DND-41 (cell line): ENCODE measurements around the gene DDX27.

Experiments used
- ATAC-seq: fragments of 200-7000 bp; cut with Tn5 transposase; 3 replicates; pipeline ENCODE4 v1.9.1; 2021; ENCODE audit warnings: low read depth; ENCODE audit not compliant: insufficient read depth
- DNase-seq: peaks from one replicate; pipeline ENCODE4 v3.0.0-alpha.2; 2020
- H2AFZ ChIP-seq: 2 replicates; pipeline ENCODE4 v1.6.0; 2012; ENCODE audit warnings: low read depth, low read length
- H3K27ac ChIP-seq: 2 replicates; pipeline ENCODE4 v1.5.1; 2012; ENCODE audit warnings: low read length, inconsistent platforms
- H3K27me3 ChIP-seq: fragments of 200-600 bp; sonication (generic); 2 replicates; pipeline ENCODE4 v1.6.0; 2012; ENCODE audit warnings: low read length, mild to moderate bottlenecking, inconsistent platforms; ENCODE audit not compliant: insufficient read depth, poor library complexity
- H3K36me3 ChIP-seq: 2 replicates; pipeline ENCODE4 v1.5.1; 2012; ENCODE audit warnings: low read length, inconsistent platforms; ENCODE audit not compliant: insufficient read depth
- H3K4me1 ChIP-seq: 2 replicates; pipeline ENCODE4 v1.5.1; 2012; ENCODE audit warnings: mild to moderate bottlenecking, low read length; ENCODE audit not compliant: insufficient read depth
- H3K4me2 ChIP-seq: 2 replicates; pipeline ENCODE4 v1.6.0; 2012; ENCODE audit warnings: mild to moderate bottlenecking, moderate library complexity, low read length, inconsistent platforms; ENCODE audit not compliant: insufficient read depth
- H3K4me3 ChIP-seq, 2 experiments: fragments of 200-600 bp in 1 of 2; shearing (Covaris generic) in 1 of 2; 2 replicates each; pipeline ENCODE4 v1.5.1; 2012 to 2016; ENCODE audit warnings: inconsistent platforms in 2 of 2, low read length in 2 of 2, mild to moderate bottlenecking in 2 of 2, low read depth in 1 of 2, moderate library complexity in 1 of 2
- H3K79me2 ChIP-seq: 2 replicates; pipeline ENCODE4 v1.6.0; 2012; ENCODE audit warnings: low read length, inconsistent platforms; ENCODE audit not compliant: insufficient read depth
- H3K9ac ChIP-seq: 2 replicates; pipeline ENCODE4 v1.6.0; 2012; ENCODE audit warnings: low read depth, mild to moderate bottlenecking, inconsistent platforms, low read length, moderate library complexity
- H3K9me3 ChIP-seq: 2 replicates; pipeline ENCODE4 v1.5.1; 2012; ENCODE audit warnings: low read length, moderate library complexity, mild to moderate bottlenecking, inconsistent platforms; ENCODE audit not compliant: insufficient read depth, severe bottlenecking
- H4K20me1 ChIP-seq: 2 replicates; pipeline ENCODE4 v1.6.0; 2012; ENCODE audit warnings: low read length; ENCODE audit not compliant: insufficient read depth
- EZH2 ChIP-seq: IDR thresholded peaks from 3 replicates; pipeline ENCODE4 v1.6.1; 2012; ENCODE audit warnings: borderline replicate concordance, low read depth, mild to moderate bottlenecking, moderate library complexity, low read length, inconsistent platforms; ENCODE audit not compliant: severe bottlenecking
- TF ChIP-seq, protein P1 (sequence below): IDR thresholded peaks from 2 replicates; pipeline ENCODE4 v1.5.1; 2012; ENCODE audit warnings: borderline replicate concordance, low read length, moderate library complexity, mild to moderate bottlenecking; ENCODE audit not compliant: poor library complexity, severe bottlenecking; ENCODE audit errors: extremely low read depth

Gene DDX27

GRCh38 chr20:49291200-49291599 is 72.0 kb downstream of the DDX27 start:
- H3K79me2 ChIP-seq, result peaks cover 23% of the 10 kb centered on the region
- H3K9ac ChIP-seq, result no peak overlapping the region
- no peak overlapping the region for H3K4me2 ChIP-seq
- H3K36me3 ChIP-seq, result peaks cover 69% of the 10 kb centered on the region
- no peak overlapping the region for H3K27ac ChIP-seq
- peaks cover 43% of the 10 kb centered on the region for H4K20me1 ChIP-seq
- no peak for DNase-seq
- peak; percentile 11; the same call in 1 of the 3 replicates for ATAC-seq
- no peak overlapping the region for H3K4me3 ChIP-seq
- H3K9me3 ChIP-seq, result peaks cover 12% of the 10 kb centered on the region
- H3K4me1 ChIP-seq, result peaks cover 7% of the 10 kb centered on the region; the same call in 1 of the 2 replicates
- H3K27me3 ChIP-seq, result no peaks in the 10 kb centered on the region
- no peak overlapping the region for H2AFZ ChIP-seq
- TF ChIP-seq EZH2, result no peak
- TF ChIP-seq, protein P1, sequence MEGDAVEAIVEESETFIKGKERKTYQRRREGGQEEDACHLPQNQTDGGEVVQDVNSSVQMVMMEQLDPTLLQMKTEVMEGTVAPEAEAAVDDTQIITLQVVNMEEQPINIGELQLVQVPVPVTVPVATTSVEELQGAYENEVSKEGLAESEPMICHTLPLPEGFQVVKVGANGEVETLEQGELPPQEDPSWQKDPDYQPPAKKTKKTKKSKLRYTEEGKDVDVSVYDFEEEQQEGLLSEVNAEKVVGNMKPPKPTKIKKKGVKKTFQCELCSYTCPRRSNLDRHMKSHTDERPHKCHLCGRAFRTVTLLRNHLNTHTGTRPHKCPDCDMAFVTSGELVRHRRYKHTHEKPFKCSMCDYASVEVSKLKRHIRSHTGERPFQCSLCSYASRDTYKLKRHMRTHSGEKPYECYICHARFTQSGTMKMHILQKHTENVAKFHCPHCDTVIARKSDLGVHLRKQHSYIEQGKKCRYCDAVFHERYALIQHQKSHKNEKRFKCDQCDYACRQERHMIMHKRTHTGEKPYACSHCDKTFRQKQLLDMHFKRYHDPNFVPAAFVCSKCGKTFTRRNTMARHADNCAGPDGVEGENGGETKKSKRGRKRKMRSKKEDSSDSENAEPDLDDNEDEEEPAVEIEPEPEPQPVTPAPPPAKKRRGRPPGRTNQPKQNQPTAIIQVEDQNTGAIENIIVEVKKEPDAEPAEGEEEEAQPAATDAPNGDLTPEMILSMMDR, result no peak

DNA sequence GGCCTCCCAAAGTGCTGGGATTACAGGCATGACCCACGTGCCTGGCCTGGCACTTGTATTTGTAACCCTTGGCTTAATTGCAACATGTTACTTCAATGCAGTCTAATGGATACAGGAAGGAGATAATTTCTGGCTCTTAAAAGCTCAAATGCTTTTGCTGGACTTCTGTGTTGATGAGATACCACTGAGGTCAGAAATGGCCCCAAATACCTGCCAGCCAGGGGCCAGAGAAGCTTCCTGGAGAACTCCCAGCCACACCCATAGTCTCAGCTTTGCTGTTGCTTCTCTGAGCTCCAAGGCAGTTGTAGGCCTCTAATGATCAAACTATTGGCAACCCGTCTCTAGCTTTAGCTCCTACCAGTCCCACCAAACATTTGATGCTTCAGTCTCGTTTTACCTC is 72.8 kb downstream of the DDX27 start:
- DNase-seq (no peak), ATAC-seq (no peak)
- H2AFZ ChIP-seq, result no peak overlapping the region
- peaks cover 61% of the 10 kb centered on the region for H3K36me3 ChIP-seq
- peaks cover 35% of the 10 kb centered on the region for H4K20me1 ChIP-seq
- no peaks in the 10 kb centered on the region for H3K27me3 ChIP-seq
- peaks cover 15% of the 10 kb centered on the region for H3K79me2 ChIP-seq
- H3K4me1 ChIP-seq, result peaks cover 3% of the 10 kb centered on the region; the same call in 1 of the 2 replicates
- H3K9me3 ChIP-seq, result peaks cover 4% of the 10 kb centered on the region
- TF ChIP-seq EZH2, result no peak
- TF ChIP-seq, protein P1, result no peak
- H3K4me2 ChIP-seq, result no peak overlapping the region
- H3K4me3 ChIP-seq, result no peak overlapping the region
- H3K9ac ChIP-seq, result no peak overlapping the region
- no peak overlapping the region for H3K27ac ChIP-seq

DNA sequence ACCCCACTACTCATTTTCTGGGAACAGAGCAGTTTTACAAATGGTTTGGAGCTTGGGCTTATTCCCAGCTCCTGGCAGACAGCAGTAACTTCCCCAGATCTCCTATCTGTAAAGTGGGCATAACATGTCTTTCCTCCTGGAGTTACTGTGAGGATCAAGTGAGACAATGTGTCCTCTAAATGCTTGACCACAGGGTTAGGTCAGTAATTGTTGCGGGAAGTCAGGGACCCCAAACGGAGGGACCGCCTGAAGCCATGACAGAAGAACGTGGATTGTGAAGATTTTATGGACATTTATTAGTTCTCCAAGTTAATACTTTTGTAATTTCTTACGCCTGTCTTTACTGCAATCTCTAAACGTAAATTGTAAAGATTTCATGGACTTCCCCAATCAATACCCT is 73.9 kb downstream of the DDX27 start:
- Histone ChIP-seq H3K27me3 (no peaks in the 10 kb centered on the region), H3K4me1 (no peaks in the 10 kb centered on the region), H3K36me3 (peaks cover 50% of the 10 kb centered on the region), H3K4me3 (no peak overlapping the region), H3K4me2 (no peak overlapping the region), H3K27ac (no peak overlapping the region), H2AFZ (no peak overlapping the region), H3K9ac (no peak overlapping the region), H3K9me3 (no peaks in the 10 kb centered on the region), H3K79me2 (peaks cover 4% of the 10 kb centered on the region; the same call in 1 of the 2 replicates), H4K20me1 (peaks cover 24% of the 10 kb centered on the region)
- DNase-seq (no peak), ATAC-seq (no peak)
- TF ChIP-seq EZH2, result no peak
- TF ChIP-seq, protein P1, result no peak
